IMR-90 (cell line): ENCODE measurements around the gene DPF3. TPM values are rescaled to one million over a fixed set of nuclear protein-coding genes. Genes with fewer than 3 reads are reported as not detected.

ENCODE experiments used
- ATAC-seq: fragments of 200-7000 bp; cut with Tn5 transposase; 2 replicates; pipeline ENCODE4 v1.9.1; 2020; ENCODE audit warnings: low read depth, mild to moderate bottlenecking, moderate library complexity
- BruUV-seq: library from RNA; stranded (reverse); fragments of 400-500 nt; replicated peaks from 2 replicates; lab custom pipeline; 2021; lab: Mats Ljungman, UMichigan
- CTCF ChIA-PET: fragments of 300-600 bp; formaldehyde crosslinking; extraction: SDS; loops from one replicate; lab custom pipeline; 2021; ENCODE audit warnings: antibody characterized with exemption; lab: Yijun Ruan, JAX
- POLR2A ChIA-PET: fragments of 300-600 bp; sonication (Branson Sonifier 250); formaldehyde crosslinking; loops from one replicate; lab custom pipeline; 2022; ENCODE audit warnings: antibody characterized with exemption; ENCODE audit not compliant: unreplicated experiment; lab: Charles Lee
- DNase-seq: peaks from one replicate; pipeline ENCODE4 v3.0.0; 2013
- H2AFZ ChIP-seq: replicated peaks from 2 replicates; pipeline ENCODE3; 2013; ENCODE audit warnings: low read length, mild to moderate bottlenecking; ENCODE audit not compliant: poor library complexity
- H2AK5ac ChIP-seq: 2 replicates; pipeline ENCODE4 v1.6.1; 2013; ENCODE audit warnings: low read depth, low read length, inconsistent platforms
- H2AK9ac ChIP-seq: replicated peaks from 2 replicates; pipeline ENCODE3; 2013; ENCODE audit warnings: mild to moderate bottlenecking, low read depth, low read length, moderate library complexity; ENCODE audit not compliant: poor library complexity
- H2BK120ac ChIP-seq: 2 replicates; pipeline ENCODE4 v1.6.1; 2013; ENCODE audit warnings: low read depth, low read length, inconsistent platforms
- H2BK15ac ChIP-seq: 3 replicates; pipeline ENCODE4 v1.6.1; 2013; ENCODE audit warnings: low read depth, low read length, inconsistent platforms
- H2BK20ac ChIP-seq: 2 replicates; pipeline ENCODE4 v1.6.1; 2013; ENCODE audit warnings: low read depth, mild to moderate bottlenecking, inconsistent platforms, low read length, moderate library complexity
- H2BK5ac ChIP-seq: 2 replicates; pipeline ENCODE4 v1.6.1; 2013; ENCODE audit warnings: mild to moderate bottlenecking, low read depth, low read length, inconsistent platforms; ENCODE audit not compliant: poor library complexity, severe bottlenecking
- H3K14ac ChIP-seq: replicated peaks from 2 replicates; pipeline ENCODE4 v1.6.1; 2013; ENCODE audit warnings: low read depth, low read length, inconsistent platforms
- H3K18ac ChIP-seq: 2 replicates; pipeline ENCODE4 v1.6.1; 2013; ENCODE audit warnings: low read depth, low read length, control low read depth
- H3K23ac ChIP-seq: 2 replicates; pipeline ENCODE4 v1.6.1; 2013; ENCODE audit warnings: low read depth, low read length, inconsistent platforms
- H3K27ac ChIP-seq: 2 replicates; pipeline ENCODE4 v1.5.1; 2013; ENCODE audit warnings: mild to moderate bottlenecking, control low read depth, low read length; ENCODE audit not compliant: insufficient read depth
- H3K27me3 ChIP-seq: 2 replicates; pipeline ENCODE4 v1.6.1; 2013; ENCODE audit warnings: low read length; ENCODE audit not compliant: control insufficient read depth, insufficient read depth
- H3K36me3 ChIP-seq: 2 replicates; pipeline ENCODE4 v1.6.1; 2013; ENCODE audit warnings: low read length, mixed read lengths; ENCODE audit not compliant: control insufficient read depth, insufficient read depth
- H3K4ac ChIP-seq: 2 replicates; pipeline ENCODE4 v1.6.1; 2013; ENCODE audit warnings: low read depth, low read length, inconsistent platforms
- H3K4me1 ChIP-seq: 2 replicates; pipeline ENCODE4 v1.6.1; 2013; ENCODE audit warnings: low read length, mixed read lengths; ENCODE audit not compliant: control insufficient read depth, insufficient read depth
- H3K4me2 ChIP-seq: 2 replicates; pipeline ENCODE4 v1.6.1; 2013; ENCODE audit warnings: low read depth, mild to moderate bottlenecking, control low read depth, low read length, moderate library complexity
- H3K4me3 ChIP-seq: 2 replicates; pipeline ENCODE4 v1.5.1; 2013; ENCODE audit warnings: low read depth, mild to moderate bottlenecking, control low read depth, low read length, moderate library complexity; ENCODE audit not compliant: insufficient read depth
- H3K56ac ChIP-seq: 2 replicates; pipeline ENCODE4 v1.6.1; 2013; ENCODE audit warnings: low read length, inconsistent platforms; ENCODE audit not compliant: insufficient read depth; ENCODE audit errors: extremely low read depth
- H3K79me1 ChIP-seq, 2 experiments: 2 replicates each; pipeline ENCODE4 v1.6.1; 2013; ENCODE audit warnings: low read length in 2 of 2, inconsistent platforms in 1 of 2, low read depth in 1 of 2
- H3K9ac ChIP-seq: 2 replicates; pipeline ENCODE4 v1.6.1; 2013; ENCODE audit warnings: low read depth, low read length, control low read depth
- H3K9me1 ChIP-seq: 2 replicates; pipeline ENCODE4 v1.6.1; 2013; ENCODE audit warnings: low read length, inconsistent platforms; ENCODE audit not compliant: insufficient read depth
- H3K9me3 ChIP-seq: 2 replicates; pipeline ENCODE4 v1.6.1; 2013; ENCODE audit warnings: low read length; ENCODE audit not compliant: control insufficient read depth, insufficient read depth
- H4K20me1 ChIP-seq: 2 replicates; pipeline ENCODE4 v1.6.1; 2013; ENCODE audit warnings: low read length, inconsistent platforms; ENCODE audit not compliant: insufficient read depth
- H4K5ac ChIP-seq: 2 replicates; pipeline ENCODE4 v1.6.1; 2013; ENCODE audit warnings: mild to moderate bottlenecking, low read depth, low read length, control low read depth
- H4K8ac ChIP-seq, 2 experiments: 2 replicates each; pipeline ENCODE4 v1.6.1; 2013; ENCODE audit warnings: low read depth in 2 of 2, low read length in 2 of 2, control low read depth in 1 of 2, inconsistent platforms in 1 of 2
- H4K91ac ChIP-seq: 2 replicates; pipeline ENCODE4 v1.6.1; 2013; ENCODE audit warnings: low read depth, low read length, inconsistent platforms; ENCODE audit not compliant: insufficient read depth
- CEBPB ChIP-seq: IDR thresholded peaks from 2 replicates; pipeline ENCODE4 v1.6.1; 2012; ENCODE audit warnings: low read depth, low read length, improper control_type of control experiment
- CHD1 ChIP-seq: IDR thresholded peaks from 2 replicates; pipeline ENCODE4 v1.6.1; 2012; ENCODE audit warnings: low read depth, low read length, improper control_type of control experiment
- CTCF ChIP-seq: conservative IDR thresholded peaks from 2 replicates; pipeline ENCODE4 v1.5.1; 2012; ENCODE audit warnings: mild to moderate bottlenecking, low read depth, low read length, improper control_type of control experiment
- ELK1 ChIP-seq: fragments of 150-350 bp; IDR thresholded peaks from 2 replicates; pipeline ENCODE4 v1.6.1; 2016; ENCODE audit warnings: low read depth, mild to moderate bottlenecking, low read length, moderate library complexity, borderline replicate concordance
- FOS ChIP-seq: fragments of 150-350 bp; IDR thresholded peaks from 2 replicates; pipeline ENCODE4 v1.6.1; 2016; ENCODE audit warnings: low read depth, low read length
- MAFK ChIP-seq: IDR thresholded peaks from 2 replicates; pipeline ENCODE4 v1.6.1; 2012; ENCODE audit warnings: low read depth, low read length, improper control_type of control experiment
- MAZ ChIP-seq: IDR thresholded peaks from 2 replicates; pipeline ENCODE4 v1.6.1; 2012; ENCODE audit warnings: low read depth, mild to moderate bottlenecking, low read length, improper control_type of control experiment, moderate library complexity, borderline replicate concordance
- NFE2L2 ChIP-seq: fragments of 150-350 bp; IDR thresholded peaks from 2 replicates; pipeline ENCODE4 v1.6.1; 2016; ENCODE audit warnings: low read depth, mild to moderate bottlenecking, low read length
- POLR2A ChIP-seq: IDR thresholded peaks from 2 replicates; pipeline ENCODE4 v1.6.1; 2012; ENCODE audit warnings: mild to moderate bottlenecking, low read depth, low read length
- RAD21 ChIP-seq: IDR thresholded peaks from 2 replicates; pipeline ENCODE4 v1.6.1; 2012; ENCODE audit warnings: low read length, improper control_type of control experiment
- RCOR1 ChIP-seq: IDR thresholded peaks from 2 replicates; pipeline ENCODE4 v1.6.1; 2012; ENCODE audit warnings: mild to moderate bottlenecking, low read length, improper control_type of control experiment; ENCODE audit not compliant: insufficient replicate concordance
- RFX5 ChIP-seq: IDR thresholded peaks from 2 replicates; pipeline ENCODE4 v1.8.0; 2012; ENCODE audit warnings: low read depth, mild to moderate bottlenecking, low read length, moderate library complexity
- SMC3 ChIP-seq: fragments of 150-350 bp; IDR thresholded peaks from 2 replicates; pipeline ENCODE4 v1.6.1; 2016; ENCODE audit warnings: low read depth, mild to moderate bottlenecking, antibody characterized with exemption, low read length, moderate library complexity
- USF2 ChIP-seq: fragments of 150-350 bp; IDR thresholded peaks from 2 replicates; pipeline ENCODE4 v1.6.1; 2017; ENCODE audit warnings: mild to moderate bottlenecking, antibody characterized with exemption, low read length, low read depth
- WGBS, 2 experiments: methylation state at CpG; one replicate each; pipeline versions ENCODE4 v1.1.5 to v1.1.7; 2013; ENCODE audit warnings: missing lambda C conversion rate in 2 of 2; ENCODE audit not compliant: insufficient read length in 1 of 2; ENCODE audit errors: extremely low coverage in 2 of 2; 5-methylcytosine and 5-hydroxymethylcytosine counted together
- dilution Hi-C: fragments of 300-500 bp; cut with HindIII; formaldehyde crosslinking; loops from one replicate; pipeline ENCODE4 v1.14.3; 2018; ENCODE audit warnings: low sequenced_read_pairs; ENCODE audit not compliant: unreplicated experiment
- in situ Hi-C: fragments of 300-500 bp; cut with MboI; formaldehyde crosslinking; loops from 3 replicates; pipeline ENCODE4 v1.14.3; 2019; ENCODE audit warnings: low sequenced_read_pairs, inconsistent platforms, mixed read lengths
- intact Hi-C: fragments of 100-400 bp; cut with micrococcal nuclease; formaldehyde crosslinking; loops from 2 replicates; pipeline ENCODE4 v1.10.0; 2022
- polyA plus RNA-seq, 3 experiments: library from polyadenylated mRNA; depleted of rRNA; stranded (reverse); fragments of >200 nt; gene quantifications; 2 replicates each; pipeline ENCODE4 v1.2.3, GENCODE V29; 2012; ENCODE audit warnings: low replicate concordance in 1 of 3
- total RNA-seq: library from RNA; depleted of rRNA; stranded (reverse); fragments of >200 nt; gene quantifications from 2 replicates; pipeline ENCODE4 v1.2.3, GENCODE V29; 2012

The DPF3 gene
- total and polyA plus RNA-seq, 2 of the 4 experiments (the other 2 are of a cell fraction), result 30.5 to 32.8 TPM

GRCh38 chr14:72802588-72802946 lies 91.3 kb downstream of the DPF3 start:
- Histone ChIP-seq H3K4ac (peak overlapping the region; percentile 73), H2BK15ac (peak overlapping the region; percentile 61; the same call in 2 of the 3 replicates), H2AK9ac (peak overlapping the region; percentile 89), H3K4me1 (peaks cover 23% of the 10 kb centered on the region), H3K79me1 (peaks cover 37 to 78% of the 10 kb centered on the region in 2 experiments), H2BK120ac (peak overlapping the region; percentile 86), H3K4me2 (peak overlapping the region; percentile 43), H3K9me1 (peaks cover 39% of the 10 kb centered on the region), H2BK5ac (peak overlapping the region; percentile 85), H3K9ac (no peak overlapping the region), H3K27ac (peak overlapping the region; percentile 81), H3K18ac (peak overlapping the region; percentile 58), H3K4me3 (no peak overlapping the region), H3K36me3 (0 out of 2 replicates have a peak, but pooled peaks cover 1% of the 10 kb centered on the region), H3K27me3 (no peaks in the 10 kb centered on the region), H4K20me1 (peaks cover 21% of the 10 kb centered on the region), H2AK5ac (peak overlapping the region; percentile 99), H4K5ac (peak overlapping the region; percentile 70), H3K14ac (peak overlapping the region; percentile 58; the same call in 1 of the 2 replicates), H3K9me3 (no peaks in the 10 kb centered on the region), H2AFZ (no peak overlapping the region), H3K23ac (peak overlapping the region; percentile 7; the same call in 1 of the 2 replicates), H4K91ac (peak overlapping the region; percentile 89), H4K8ac (peak overlapping the region; percentile 6 to 58; a peak in 1 of 4 replicates), H3K56ac (no peak overlapping the region), H2BK20ac (peak overlapping the region; percentile 90)
- DNase-seq (peak; percentile 57), ATAC-seq (peak; percentile 62)
- in situ Hi-C loops, result no loop called here
- no TSS peak for BruUV-seq
- intact Hi-C loops, result loop anchor here (5.0 kb wide), 1 partner anchor 90 kb away; the partner anchor contains the start of gene DPF3
- TF ChIP-seq ELK1, result no peak
- TF ChIP-seq RAD21, result no peak
- no peak for TF ChIP-seq CTCF
- no peak for TF ChIP-seq FOS
- no peak for TF ChIP-seq MAZ
- TF ChIP-seq CEBPB, result no peak
- TF ChIP-seq CHD1, result no peak
- TF ChIP-seq NFE2L2, result no peak
- TF ChIP-seq SMC3, result no peak
- no peak for TF ChIP-seq MAFK
- no peak for TF ChIP-seq USF2
- TF ChIP-seq RCOR1, result no peak
- no peak for TF ChIP-seq POLR2A
- TF ChIP-seq RFX5, result no peak
- POLR2A ChIA-PET, result interaction anchor here (0.6 kb wide), 1 partner anchor 141 kb away, joined by 5 read pairs; no protein-coding TSS in a partner anchor
- CTCF ChIA-PET, result no interaction called here
- dilution Hi-C loops, result no loop called here
- WGBS, 2 experiments, result no CpG with 5 or more reads among the region's 3 CpGs
